NCI-H187 treated with DMSO at 0.1 percent for 48 hours (cell line): Measurements from ENCODE around the gene CYB561D1.

Experiments used
- DNase-seq: peaks from one replicate; lab custom pipeline; 2025; lab: John Stamatoyannopoulos, UW

CYB561D1 gene

DNA sequence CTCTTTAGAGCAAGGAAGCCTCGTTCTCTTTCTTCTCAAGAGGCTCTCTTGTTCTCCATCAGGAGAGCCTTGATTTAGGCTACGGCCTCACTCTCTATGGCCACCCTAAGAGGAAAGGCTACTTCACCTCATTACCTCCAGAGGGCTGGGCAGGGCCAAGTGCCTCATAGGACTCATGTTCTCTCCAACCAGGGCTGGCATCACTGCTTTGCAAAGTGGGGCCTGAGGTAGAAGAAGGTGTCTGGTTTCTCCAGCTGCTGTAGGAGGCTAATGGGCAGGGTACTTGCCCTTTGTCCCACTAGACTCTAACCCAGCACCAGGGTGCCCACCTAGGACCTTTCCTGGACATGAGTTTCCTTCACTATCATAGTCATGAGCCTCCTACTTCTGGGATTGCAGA lies 12.2 kb upstream of the CYB561D1 start:
- no peak for DNase-seq

DNA sequence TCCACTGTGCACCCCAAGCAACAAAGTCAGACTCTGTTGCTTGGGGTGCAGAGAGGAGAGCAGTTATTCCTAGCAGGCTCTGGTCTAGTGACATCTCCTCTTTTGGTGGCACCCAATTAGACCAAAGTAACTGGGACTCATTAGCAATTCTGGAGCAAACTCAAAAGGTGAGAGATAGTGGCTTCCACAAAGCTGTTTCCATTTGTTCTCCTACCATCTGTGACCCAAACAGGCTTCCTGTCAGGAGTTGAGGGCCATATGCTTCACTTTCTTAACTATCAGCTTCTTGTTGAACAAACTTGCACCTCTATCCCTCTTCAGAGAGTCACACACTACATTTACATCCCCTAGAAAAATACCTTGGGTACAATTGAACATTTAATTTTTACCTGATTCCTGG lies 11.7 kb upstream of the CYB561D1 start:
- no peak for DNase-seq

DNA sequence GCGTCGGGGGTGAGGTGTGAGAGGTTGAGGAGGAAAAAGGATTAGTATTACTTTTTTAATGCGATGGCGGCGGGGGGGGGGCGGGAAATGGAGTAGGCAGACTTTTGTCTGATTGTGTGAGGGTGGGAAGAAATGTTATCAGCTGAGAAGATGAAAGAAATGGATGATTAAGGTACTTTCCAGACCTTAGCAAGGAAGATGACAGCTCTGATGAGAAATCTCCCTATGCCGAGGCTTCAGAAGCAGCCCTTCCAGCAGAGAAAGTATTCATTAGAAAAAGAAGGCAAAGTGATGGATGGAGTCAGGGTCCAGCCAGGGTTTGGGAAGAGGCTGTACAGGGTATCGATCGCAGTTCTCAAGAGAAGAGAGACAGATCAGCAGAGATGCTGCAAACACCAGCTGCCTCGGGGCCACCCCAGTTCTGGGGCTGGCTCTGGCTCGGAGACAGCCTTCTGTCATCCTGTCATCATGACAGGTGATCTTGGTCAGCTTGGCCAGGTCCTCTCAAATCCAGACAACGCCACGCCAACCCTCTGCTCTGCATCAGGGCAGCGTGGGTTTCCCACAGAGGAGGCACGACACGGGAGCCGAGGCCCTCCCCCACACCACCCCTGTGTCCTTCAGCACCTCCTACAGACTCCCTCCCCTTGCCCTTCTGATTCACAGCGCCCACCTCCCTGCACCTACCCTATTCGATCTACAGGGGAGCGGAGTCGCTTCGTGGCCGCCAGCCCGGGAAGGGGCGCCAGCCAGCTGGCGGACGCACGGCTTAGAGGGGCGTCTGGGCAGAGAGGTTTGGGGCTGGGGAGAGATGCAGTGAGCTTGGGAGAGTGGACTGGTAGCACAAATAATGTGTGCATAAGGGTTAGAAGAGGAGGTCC lies 10.9 kb upstream of the CYB561D1 start:
- no peak for DNase-seq

DNA sequence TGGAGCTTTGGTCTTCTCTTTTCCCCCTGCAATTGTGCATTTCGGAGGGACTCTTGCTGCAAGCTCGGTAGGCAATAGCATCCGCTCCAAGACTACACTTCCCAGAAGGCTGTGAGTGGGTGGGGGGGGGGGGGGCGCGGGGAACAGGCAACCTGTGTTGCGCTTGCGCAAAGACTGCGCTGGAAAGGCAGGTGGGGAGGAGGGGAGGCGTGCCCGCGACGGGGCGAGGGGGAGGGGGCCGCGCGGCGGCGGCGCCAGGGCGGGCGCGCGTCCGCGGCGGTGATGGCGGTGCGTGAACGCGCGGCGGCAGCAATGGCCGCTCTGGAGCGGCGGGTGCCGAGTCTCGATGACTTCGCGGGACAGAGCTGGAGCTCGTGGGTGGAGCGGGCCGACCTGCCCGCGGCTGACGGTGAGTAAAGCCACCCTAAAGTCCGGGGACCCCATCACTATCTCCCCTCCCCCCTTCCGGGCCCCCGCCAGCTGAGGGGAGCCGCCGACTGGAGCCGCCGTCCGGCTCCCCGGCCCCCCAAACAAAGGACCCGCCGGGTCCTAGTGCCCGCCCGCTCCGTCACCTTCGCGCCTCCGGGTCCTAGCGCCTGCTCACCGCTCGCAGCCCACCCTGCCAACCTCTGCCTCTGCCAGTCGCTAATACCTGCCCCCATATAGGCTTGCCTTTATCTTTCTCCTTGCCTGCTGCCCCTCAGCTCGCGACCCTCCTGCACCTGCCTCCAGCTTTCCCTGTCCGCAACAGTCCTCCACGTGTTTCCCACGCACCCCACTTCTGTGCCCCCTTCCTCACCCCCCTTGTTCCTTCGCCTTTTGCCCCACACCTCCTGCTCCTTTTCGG lies 10.0 kb upstream of the CYB561D1 start, which contains the start of gene ATXN7L2:
Gene ATXN7L2 (plus strand): TSS at position 234 of the 847 bp plus-strand sequence. CDS start 49 bp downstream, at position 283.
- DNase-seq = peak; percentile 38

DNA sequence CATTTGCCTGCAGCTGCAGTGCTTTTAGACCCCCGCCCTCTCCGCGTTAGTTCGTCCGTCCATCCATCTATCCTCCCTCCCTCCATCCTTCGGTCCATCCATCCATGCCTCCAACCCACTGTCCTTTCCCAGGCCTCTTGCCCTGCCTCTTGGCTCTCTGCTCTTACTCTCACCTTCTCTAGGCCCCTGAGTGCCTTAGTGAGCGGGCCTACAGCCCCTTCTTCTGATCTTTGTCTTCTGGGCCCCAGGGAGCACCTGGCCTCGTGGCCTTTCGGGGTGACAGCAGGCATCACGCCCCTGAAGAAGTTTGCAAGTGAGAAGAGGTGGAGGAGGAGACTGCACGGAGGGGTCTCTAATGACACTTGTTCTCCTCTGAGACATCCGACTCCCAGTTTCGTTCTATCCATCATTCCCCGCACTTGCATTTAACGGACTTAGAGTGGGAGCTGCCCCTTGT lies 9.3 kb upstream of the CYB561D1 start:
- DNase-seq = no peak

DNA sequence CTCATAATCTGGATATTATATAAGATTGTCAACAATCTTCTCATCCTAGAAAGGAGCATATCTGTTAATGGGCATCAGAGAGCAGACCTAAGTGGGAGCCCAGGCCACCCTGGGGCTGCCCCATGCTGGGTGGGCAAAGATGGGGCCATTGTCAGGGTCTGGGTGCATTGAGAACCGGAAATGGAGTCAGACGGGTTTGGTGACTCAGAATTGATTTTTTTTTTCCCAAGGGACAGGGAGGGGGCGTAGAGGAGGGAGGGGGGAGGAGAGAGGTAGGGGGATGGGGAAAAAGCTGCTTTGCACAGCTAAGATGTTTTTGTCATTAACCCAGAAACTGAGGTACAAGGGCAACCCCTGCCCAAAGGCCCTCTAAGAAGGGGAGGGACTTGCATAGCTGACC lies 8.9 kb upstream of the CYB561D1 start:
- no peak for DNase-seq

DNA sequence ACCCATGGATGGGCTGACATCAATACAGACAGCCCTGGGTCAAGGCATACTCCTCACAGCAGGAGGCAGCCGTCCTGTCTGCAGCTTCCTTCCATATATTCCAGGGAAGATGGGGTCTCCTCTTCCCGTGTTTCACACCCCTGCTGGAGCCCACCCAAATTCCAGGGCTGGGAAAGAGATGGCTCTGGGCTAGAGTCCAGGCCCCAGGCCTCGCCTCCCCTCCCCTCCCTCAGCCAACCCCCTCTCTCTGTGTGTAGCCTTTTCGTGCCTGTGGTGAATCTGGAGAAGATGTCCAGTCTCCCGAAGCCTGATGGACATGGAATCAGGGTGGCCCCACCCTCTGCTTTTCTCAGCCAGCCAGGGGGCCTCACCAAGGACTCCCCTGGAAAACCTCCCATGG lies 6.6 kb upstream of the CYB561D1 start:
- no peak for DNase-seq

DNA sequence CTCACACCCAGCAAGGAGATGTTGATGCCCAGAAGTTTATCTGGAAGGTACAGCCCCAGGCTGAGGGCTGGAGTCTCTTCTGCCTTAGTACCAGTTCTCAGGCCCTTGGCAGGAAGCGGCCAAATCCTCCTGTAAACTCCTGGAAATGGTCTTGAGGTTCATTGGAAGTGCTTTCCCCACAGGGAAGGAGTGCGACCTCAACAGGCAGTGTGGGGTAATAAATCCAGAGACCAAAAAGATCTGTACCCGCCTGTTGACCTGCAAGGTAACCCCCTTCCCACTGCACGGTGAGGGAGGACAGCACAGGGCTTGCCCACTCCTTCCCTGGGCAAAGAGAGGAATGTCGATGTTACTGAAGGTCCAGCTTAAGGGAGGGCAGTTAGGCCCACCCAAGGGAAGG lies 5.7 kb upstream of the CYB561D1 start:
- DNase-seq = no peak

DNA sequence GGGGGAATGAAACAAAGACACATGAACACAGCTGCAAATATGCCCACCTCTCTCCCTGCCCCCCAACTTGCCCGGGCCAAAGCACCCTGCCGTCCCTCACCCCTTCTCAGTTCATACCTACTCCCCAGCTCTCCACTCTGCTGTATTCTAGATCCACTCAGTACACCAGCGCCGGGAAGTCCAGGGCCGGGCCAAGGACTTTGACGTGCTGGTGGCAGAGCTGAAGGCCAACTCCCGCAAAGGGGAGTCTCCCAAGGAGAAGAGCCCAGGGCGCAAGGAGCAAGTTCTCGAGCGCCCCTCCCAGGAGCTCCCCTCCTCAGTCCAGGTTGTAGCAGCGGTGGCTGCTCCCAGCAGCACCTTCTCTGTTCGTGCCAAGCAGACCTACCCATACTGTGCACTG lies 5.2 kb upstream of the CYB561D1 start:
- no peak for DNase-seq

DNA sequence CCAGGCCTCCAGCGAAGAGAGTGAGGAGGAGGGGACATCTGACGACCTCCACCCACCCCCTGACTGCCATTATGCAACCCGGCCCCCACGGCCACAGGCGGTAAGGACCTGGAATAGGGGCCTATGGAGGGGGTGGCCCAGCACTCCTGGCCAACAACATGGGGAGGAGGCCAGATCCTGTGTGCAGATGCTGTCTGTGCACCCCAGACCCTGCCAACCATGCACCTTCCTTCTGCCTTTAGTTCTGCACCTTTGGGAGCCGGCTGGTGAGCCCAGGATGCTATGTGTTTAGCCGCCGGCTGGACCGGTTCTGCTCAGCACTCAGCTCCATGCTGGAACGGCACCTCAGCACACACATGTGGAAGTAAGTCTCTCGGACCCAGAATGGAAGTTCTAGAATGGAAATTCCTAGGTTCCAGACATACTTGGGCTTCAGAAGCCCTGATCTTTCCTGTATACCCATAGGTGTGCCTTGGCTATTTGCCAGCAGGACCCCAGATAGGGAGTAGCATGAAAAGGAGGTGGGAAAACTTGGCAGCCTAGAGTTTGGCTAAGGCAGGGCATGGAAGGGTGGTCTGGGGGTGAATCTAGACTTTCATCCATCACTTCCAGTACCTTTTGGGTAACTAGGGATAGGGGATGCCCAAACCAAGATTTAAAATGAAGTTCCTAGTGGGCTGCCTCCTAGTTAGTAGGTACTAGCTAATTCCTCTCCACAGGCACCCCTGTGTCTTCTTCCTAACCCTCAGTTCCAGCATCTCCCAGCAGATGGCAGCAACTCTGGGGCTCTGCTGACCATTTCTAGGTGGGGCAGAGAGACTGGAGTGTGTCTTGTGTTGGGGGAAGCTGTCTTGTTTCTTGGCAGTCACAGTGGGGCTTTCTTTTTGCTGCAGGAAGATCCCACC lies 3.6 kb upstream of the CYB561D1 start:
- DNase-seq = no peak

DNA sequence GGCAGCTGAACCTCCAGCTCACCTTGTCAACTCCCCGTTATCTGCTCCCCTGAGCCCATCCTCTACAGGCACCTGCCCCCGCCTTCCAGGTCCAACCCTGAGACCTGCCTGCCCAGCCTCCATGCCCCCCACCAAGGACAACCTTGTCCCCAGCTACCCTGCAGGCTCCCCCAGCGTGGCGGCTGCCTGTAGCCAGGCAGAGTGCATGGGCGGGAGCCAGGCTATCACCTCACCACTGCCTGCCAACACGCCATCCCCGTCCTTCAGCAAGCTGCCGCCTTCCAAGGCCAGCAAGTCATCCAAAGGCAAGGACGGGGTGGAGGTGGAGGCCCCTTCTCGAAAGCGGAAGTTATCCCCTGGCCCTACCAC lies 3.0 kb upstream of the CYB561D1 start:
- no peak for DNase-seq

DNA sequence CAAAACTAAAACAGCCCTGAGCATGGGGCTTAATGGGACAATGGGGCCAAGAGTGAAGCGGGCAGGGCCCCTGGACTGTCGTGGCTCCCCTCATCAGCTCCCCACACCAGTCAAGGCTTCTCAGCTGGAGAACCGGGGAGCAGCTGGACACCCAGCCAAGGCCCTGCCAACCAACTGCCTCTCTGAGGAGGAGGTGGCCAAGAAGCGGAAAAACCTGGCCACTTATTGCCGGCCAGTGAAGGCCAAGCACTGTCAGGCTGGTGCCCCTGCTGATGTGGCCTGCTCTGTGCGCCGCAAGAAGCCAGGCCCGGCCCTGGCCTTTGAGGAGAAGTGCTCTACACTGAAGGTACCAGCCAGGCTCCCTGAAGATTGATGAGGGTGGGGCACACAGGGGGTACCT lies 2.5 kb upstream of the CYB561D1 start:
- no peak for DNase-seq

DNA sequence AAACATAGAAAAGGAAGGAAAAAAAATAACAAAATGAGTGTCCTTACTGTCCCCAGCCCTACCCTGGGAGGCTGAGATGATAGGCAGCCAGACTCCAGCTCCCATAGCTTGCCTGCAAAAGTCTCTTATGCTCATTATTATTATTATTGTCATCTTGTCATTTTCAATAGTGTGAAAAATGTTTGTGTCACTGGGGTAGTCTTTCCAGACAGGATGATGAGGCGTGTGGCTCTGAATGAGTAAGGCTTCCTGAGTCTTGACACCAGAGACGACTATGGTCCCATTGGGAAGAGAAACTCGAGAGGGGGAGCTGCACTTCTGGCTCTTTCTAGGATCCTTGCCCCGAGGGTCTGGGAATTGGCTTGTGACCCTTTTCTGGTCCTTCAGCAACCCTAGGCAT lies 1.1 kb upstream of the CYB561D1 start:
- no peak for DNase-seq

DNA sequence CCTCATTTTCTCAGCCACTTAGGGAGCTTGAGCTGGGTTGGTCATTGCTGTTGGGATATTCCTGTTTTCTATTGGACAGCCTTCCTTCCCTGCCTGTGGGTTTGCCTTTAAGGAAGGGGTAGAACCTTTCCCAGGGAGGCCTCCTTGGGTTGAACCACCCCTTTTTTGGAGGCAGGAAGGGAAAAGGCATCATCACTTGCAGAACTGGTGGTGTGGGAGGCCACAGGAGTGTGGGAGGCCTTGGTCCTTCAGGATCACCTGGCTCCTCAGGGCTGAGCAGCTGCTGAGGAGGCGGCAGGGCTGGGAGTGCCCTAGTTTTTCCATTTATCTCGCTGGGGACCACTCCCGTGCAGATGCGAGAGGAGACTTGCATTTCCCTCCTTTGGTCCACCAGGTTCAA lies 667 bp upstream of the CYB561D1 start:
- DNase-seq = no peak

DNA sequence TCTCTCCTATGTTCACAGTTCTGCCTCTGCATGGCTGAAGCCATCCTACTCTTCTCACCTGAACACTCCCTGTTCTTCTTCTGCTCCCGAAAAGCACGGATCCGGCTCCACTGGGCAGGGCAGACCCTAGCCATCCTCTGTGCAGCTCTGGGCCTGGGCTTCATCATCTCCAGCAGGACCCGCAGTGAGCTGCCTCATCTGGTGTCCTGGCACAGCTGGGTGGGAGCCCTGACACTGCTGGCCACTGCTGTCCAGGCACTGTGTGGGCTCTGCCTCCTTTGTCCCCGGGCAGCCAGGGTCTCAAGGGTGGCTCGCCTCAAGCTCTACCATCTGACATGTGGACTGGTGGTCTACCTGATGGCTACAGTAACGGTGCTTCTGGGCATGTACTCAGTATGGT lies 1.8 kb downstream of the CYB561D1 start:
- no peak for DNase-seq

DNA sequence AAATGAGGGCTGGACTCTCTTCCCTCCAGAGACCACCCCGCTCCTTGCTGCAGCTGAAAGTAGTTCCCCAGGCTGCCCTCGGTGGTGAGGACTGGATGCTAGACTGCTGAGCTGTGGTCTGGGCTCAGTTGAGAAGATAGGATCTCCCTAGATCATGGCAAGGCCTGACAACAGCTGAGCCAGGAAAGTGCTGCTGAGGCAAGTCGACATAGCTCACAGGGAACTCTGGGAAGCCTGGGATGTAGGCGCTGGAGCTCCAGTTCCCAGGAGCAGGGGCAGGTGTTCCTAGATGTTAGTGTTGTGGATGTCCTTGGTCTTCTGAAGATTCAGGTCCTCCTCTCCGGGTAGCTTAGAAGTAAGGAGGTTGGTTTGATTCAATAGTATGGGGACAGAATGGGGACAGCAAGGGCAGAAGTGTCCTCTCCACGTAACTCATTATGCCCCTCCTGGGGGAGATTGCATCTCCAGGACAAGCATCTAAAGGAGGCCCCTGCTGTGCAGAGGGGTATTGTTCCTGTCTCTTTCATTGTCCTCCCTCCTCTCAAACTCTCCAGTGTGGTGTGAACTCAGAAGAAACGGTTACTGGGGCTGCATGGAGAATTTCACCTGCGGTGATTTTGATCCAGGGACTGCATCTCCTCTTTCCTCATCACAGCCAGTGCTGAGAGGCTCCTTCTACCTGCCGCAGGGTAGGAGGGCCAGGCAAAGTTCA lies 3.7 kb downstream of the CYB561D1 start:
- DNase-seq = no peak

DNA sequence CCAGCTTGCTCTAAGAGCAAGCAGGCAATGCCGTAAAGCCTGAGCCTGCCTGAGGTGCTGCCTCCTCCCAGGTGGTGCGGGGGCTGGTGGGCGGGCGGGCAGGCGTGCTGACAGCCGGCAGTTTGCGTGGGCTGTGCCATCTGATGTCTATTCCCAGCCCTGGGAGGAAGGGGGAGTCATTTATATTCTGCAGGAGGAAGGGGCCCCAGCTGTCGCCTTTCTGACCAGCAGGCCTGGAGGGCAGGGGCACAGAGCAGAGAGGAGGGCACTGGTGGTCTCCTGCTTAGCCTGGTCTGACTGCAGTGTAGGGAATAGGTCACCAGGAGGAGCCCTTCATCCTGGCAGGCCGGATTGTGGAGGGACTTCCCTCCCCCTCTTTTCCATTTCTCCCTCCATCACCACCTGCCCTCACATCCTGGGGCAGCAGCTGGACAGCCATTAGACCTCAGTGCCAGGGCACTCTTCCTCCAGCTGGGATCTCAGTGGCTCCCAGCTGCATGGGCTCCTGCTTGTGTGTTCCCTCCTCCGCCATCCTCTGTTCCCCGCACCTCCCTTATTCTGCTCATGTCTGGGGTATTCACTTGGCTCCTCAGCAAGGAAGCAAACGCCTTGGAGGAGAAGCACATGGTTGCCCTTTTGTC lies 4.4 kb downstream of the CYB561D1 start:
- DNase-seq = no peak

DNA sequence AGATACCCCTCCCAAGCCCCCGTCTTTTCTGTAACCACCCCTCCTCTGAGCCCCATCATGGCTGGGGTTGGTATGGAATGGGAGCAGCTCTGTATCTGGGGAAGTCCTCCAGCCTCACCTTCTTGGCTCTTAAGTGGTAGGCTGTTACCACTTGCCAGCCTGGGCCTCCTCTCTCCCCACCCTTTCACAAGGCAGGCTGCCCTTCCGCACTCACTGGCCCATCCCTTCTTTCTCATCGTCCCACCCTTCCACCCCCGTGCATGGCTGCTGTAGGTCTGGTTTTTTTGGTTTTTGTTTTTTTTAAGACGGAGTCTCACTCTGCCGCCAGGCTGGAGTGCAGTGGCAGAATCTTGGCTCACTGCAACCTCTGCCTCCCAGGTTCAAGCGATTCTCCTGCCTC lies 5.2 kb downstream of the CYB561D1 start:
- DNase-seq = no peak

DNA sequence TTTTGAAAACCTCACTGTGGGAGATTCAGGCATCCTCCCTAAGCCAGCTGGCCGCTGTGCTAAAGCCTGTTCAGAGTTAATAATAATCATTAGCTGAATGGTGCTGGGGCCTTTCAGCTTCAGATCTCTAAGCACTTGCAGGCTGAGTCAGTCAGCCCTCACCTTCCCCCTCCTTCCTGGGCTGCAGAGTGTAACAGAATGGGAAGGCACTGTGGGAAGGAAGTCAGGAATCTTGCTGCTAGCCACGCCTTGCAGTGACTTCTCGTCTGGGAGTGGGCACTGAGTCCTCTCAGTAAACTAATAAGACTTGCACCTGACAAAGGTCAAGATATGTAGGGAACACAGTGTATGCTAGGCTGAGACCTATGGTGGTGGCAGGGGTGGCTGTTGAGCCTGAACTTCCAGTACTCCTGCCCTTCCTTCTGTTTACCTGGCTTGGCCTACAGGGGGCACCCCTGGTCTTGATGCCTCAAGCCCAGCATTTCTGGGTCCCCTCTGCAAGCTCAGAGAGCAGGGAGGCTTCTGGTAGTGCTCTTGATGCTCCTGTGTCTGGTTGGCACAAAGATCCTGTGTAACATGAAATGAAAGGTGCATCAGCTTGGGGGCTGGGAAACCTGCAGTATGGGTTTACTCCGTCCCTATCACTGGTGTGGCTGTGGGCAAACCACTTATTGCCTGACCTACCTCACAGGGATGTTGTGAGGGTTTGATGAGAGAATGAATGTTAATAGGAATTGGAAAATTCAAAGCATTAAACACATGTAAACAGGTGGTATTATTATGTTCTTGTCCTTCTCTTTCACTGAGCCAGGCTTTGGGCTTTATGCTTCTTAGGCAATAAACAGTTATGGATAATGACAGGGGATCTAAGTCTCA lies 6.0 kb downstream of the CYB561D1 start:
- no peak for DNase-seq

DNA sequence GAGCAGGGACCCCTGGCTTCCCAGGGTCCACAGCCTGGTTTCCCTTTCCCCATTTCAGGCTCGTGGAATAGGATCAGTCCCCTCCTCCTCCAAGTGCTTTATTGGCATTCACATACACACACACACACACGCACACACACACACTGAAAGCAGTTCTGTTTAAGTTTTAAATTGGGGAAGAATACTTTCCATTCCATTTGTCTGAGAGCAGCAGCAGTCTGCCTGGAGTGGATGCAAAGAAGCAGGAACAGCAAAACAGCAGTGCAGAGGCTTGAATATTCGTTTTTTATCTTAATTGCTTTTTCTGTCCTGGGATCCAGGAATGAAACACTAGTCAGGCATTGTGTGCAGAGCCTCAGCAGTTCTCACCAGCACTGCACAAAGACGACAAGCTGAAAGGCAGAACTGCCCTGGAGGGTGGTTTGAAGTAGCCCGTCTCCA lies 7.1 kb downstream of the CYB561D1 start:
- no peak for DNase-seq
